GM06990 (cell line): ENCODE results near the gene CRMP1.

ENCODE experiments used
- DNase-seq: peaks from one replicate; pipeline ENCODE4 v3.0.0-alpha.2; 2011; ENCODE audit not compliant: insufficient read length; ENCODE audit errors: extremely low read depth
- H3K27me3 ChIP-seq: replicated peaks from 2 replicates; pipeline ENCODE4 v1.6.0; 2011; ENCODE audit warnings: low read length; ENCODE audit not compliant: control insufficient read depth, insufficient read depth
- H3K36me3 ChIP-seq: 2 replicates; pipeline ENCODE4 v1.5.1; 2011; ENCODE audit warnings: low read length; ENCODE audit not compliant: control insufficient read depth, insufficient read depth
- H3K4me3 ChIP-seq: replicated peaks from 2 replicates; pipeline ENCODE4 v1.5.1; 2011; ENCODE audit warnings: low read depth, mild to moderate bottlenecking, control low read depth, low read length
- CTCF ChIP-seq: IDR thresholded peaks from 2 replicates; pipeline ENCODE4 v1.5.1; 2011; ENCODE audit warnings: low read length, control low read depth, mild to moderate bottlenecking, inconsistent platforms; ENCODE audit not compliant: insufficient read depth, poor library complexity, severe bottlenecking

Gene CRMP1

GRCh38 chr4:5927747-5928146 is 34.9 kb upstream of the CRMP1 start:
- H3K4me3 ChIP-seq = no peak overlapping the region
- H3K27me3 ChIP-seq = peaks cover 2% of the 10 kb centered on the region; the same call in 1 of the 2 replicates
- no peak for TF ChIP-seq CTCF
- no peaks in the 10 kb centered on the region for H3K36me3 ChIP-seq
- DNase-seq = no peak

GRCh38 chr4:5927116-5927515 is 34.2 kb upstream of the CRMP1 start:
- TF ChIP-seq CTCF = no peak
- no peak overlapping the region for H3K4me3 ChIP-seq
- H3K27me3 ChIP-seq = peaks cover 2% of the 10 kb centered on the region; the same call in 1 of the 2 replicates
- no peaks in the 10 kb centered on the region for H3K36me3 ChIP-seq
- DNase-seq = no peak

GRCh38 chr4:5926598-5926997 is 33.7 kb upstream of the CRMP1 start:
- H3K27me3 ChIP-seq = peaks cover 2% of the 10 kb centered on the region; the same call in 1 of the 2 replicates
- no peak overlapping the region for H3K4me3 ChIP-seq
- TF ChIP-seq CTCF = no peak
- no peak for DNase-seq
- no peaks in the 10 kb centered on the region for H3K36me3 ChIP-seq

GRCh38 chr4:5925419-5926200 is 32.7 kb upstream of the CRMP1 start:
- Histone ChIP-seq H3K4me3 (no peak overlapping the region), H3K27me3 (no peaks in the 10 kb centered on the region; the same call in 1 of the 2 replicates), H3K36me3 (no peaks in the 10 kb centered on the region)
- no peak for TF ChIP-seq CTCF
- DNase-seq = no peak

GRCh38 chr4:5924461-5925125 is 31.7 kb upstream of the CRMP1 start:
- DNase-seq = no peak
- Histone ChIP-seq H3K36me3 (no peaks in the 10 kb centered on the region), H3K27me3 (no peaks in the 10 kb centered on the region; the same call in 1 of the 2 replicates), H3K4me3 (no peak overlapping the region)
- TF ChIP-seq CTCF = no peak
